OCI-LY1 (cell line): ENCODE data around the gene MRPL53.

ENCODE experiments used
- CTCF ChIP-seq: fragments of 200-600 bp; sonication (generic), shearing (Covaris generic); IDR thresholded peaks from 2 replicates; pipeline ENCODE4 v1.5.1; 2017; ENCODE audit warnings: mild to moderate bottlenecking, antibody characterized with exemption, low read length, moderate library complexity, mixed read lengths
- EZH2 ChIP-seq: fragments of 200-600 bp; sonication (generic), shearing (Covaris generic); IDR thresholded peaks from 2 replicates; pipeline ENCODE4 v1.8.0; 2017; ENCODE audit warnings: borderline replicate concordance, mixed run types, mild to moderate bottlenecking, antibody characterized with exemption, low read length, moderate library complexity, mixed read lengths

DNA sequence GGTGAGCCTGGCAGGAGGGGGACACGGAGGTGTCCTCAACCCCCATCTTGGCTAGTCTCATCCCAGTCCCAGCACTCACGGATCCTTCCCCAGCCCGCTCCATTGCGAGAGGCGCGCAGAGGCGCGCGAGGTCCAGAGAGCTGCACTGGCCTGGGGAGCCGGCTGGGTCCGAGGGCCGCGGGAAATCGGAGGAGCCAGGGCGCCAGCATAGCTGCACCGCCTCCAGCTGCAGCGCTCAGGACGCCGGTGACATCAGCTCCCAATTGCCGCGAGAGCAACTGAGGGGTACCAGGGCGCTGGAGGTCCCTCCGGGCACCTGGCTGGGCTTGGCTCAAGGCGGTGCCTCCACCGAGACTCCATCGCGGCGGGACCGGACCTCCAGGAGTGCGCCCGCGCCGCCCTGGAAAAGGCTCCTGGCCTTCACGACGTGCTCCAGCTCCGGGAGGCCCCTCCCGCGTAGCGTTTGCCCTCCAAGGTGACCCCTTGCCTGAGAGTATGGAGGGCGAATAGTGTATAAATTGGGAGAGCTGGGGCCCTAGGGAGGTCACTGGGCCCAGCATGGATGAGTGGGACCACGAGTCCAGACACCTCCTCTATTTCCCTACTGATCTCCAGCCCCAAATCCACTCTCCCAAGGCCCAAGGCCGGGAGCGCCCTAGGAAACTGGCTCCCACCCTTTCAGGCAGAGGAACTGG lies 36.2 kb downstream of the MRPL53 start:
- TF ChIP-seq EZH2: no peak
- no peak for TF ChIP-seq CTCF
